Osteocyte (in vitro differentiated cells): ENCODE data around the gene BLMH. TPM values are rescaled to one million over a fixed set of nuclear protein-coding genes. Genes with fewer than 3 reads are reported as not detected.

Experiments used
- DNase-seq: peaks from one replicate; pipeline ENCODE4 v3.0.0; 2021; ENCODE audit warnings: mixed read lengths; ENCODE audit not compliant: unreplicated experiment; ENCODE audit errors: extremely low spot score
- H3K27ac Mint-ChIP-seq: one replicate; pipeline ENCODE4 v1.8.0; 2021; ENCODE audit warnings: mild to moderate bottlenecking, mixed read lengths; ENCODE audit not compliant: unreplicated experiment
- H3K27me3 Mint-ChIP-seq: one replicate; pipeline ENCODE4 v1.8.0; 2021; ENCODE audit warnings: mixed read lengths; ENCODE audit not compliant: unreplicated experiment
- H3K36me3 Mint-ChIP-seq: one replicate; pipeline ENCODE4 v1.8.0; 2021; ENCODE audit warnings: mixed read lengths; ENCODE audit not compliant: unreplicated experiment
- H3K4me1 Mint-ChIP-seq: one replicate; pipeline ENCODE4 v1.8.0; 2021; ENCODE audit warnings: mixed read lengths; ENCODE audit not compliant: unreplicated experiment
- H3K4me3 Mint-ChIP-seq: one replicate; pipeline ENCODE4 v1.8.0; 2021; ENCODE audit warnings: mild to moderate bottlenecking, moderate library complexity, mixed read lengths; ENCODE audit not compliant: unreplicated experiment
- H3K9me3 Mint-ChIP-seq: one replicate; pipeline ENCODE4 v1.8.0; 2021; ENCODE audit warnings: mixed read lengths; ENCODE audit not compliant: unreplicated experiment
- total RNA-seq: library from RNA; stranded (reverse); gene quantifications from 2 replicates; pipeline ENCODE4 v1.2.1, GENCODE V29; 2021
- TF ChIP-seq, protein P1 (sequence below): fragments of 200-600 bp; sonication (generic); IDR thresholded peaks from 2 replicates; pipeline ENCODE4 v1.5.0; 2021; ENCODE audit warnings: antibody characterized with exemption, mild to moderate bottlenecking, moderate library complexity

Gene BLMH
- total RNA-seq, 1 donor from 2014 or later: 67.0 TPM

- no peak for DNase-seq
- peaks cover 14% of the 10 kb centered on the region for H3K4me1 Mint-ChIP-seq
- H3K27ac Mint-ChIP-seq: no peak overlapping the region
- no peak overlapping the region for H3K4me3 Mint-ChIP-seq
- H3K27me3 Mint-ChIP-seq: peaks cover 35% of the 10 kb centered on the region
- no peaks in the 10 kb centered on the region for H3K36me3 Mint-ChIP-seq
- TF ChIP-seq, protein P1, sequence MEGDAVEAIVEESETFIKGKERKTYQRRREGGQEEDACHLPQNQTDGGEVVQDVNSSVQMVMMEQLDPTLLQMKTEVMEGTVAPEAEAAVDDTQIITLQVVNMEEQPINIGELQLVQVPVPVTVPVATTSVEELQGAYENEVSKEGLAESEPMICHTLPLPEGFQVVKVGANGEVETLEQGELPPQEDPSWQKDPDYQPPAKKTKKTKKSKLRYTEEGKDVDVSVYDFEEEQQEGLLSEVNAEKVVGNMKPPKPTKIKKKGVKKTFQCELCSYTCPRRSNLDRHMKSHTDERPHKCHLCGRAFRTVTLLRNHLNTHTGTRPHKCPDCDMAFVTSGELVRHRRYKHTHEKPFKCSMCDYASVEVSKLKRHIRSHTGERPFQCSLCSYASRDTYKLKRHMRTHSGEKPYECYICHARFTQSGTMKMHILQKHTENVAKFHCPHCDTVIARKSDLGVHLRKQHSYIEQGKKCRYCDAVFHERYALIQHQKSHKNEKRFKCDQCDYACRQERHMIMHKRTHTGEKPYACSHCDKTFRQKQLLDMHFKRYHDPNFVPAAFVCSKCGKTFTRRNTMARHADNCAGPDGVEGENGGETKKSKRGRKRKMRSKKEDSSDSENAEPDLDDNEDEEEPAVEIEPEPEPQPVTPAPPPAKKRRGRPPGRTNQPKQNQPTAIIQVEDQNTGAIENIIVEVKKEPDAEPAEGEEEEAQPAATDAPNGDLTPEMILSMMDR: no peak
- no peaks in the 10 kb centered on the region for H3K9me3 Mint-ChIP-seq
Observed at GRCh38 chr17:30238003-30238344, 53.8 kb downstream of the BLMH start.

- DNase-seq: no peak
- H3K36me3 Mint-ChIP-seq: no peaks in the 10 kb centered on the region
- TF ChIP-seq, protein P1: no peak
- peaks cover 14% of the 10 kb centered on the region for H3K4me1 Mint-ChIP-seq
- no peaks in the 10 kb centered on the region for H3K9me3 Mint-ChIP-seq
- H3K27me3 Mint-ChIP-seq: peaks cover 40% of the 10 kb centered on the region
- no peak overlapping the region for H3K27ac Mint-ChIP-seq
- no peak overlapping the region for H3K4me3 Mint-ChIP-seq
Observed at GRCh38 chr17:30237296-30238002, 54.3 kb downstream of the BLMH start.

DNA sequence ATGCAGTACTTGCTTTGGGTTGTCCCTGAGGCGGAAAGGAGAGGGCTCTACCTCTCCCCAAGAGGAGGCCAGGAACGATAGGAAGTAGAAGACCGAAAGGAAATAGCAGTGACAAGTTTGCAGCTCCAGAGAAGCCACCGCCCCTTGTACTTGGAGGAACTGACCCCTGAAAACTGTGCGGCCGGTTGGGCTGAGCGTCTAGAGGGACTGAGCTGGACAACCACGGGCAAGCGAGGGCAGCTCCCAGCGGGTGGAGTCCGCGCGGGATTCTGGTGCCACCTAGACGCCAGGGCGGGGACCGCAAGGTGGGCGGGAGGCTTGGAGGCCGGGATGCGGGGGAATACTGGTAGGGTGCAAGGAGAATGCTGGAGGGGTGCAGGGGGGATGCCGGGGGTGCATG is 55.0 kb downstream of the BLMH start:
- no peak overlapping the region for H3K4me3 Mint-ChIP-seq

GRCh38 chr17:30236297-30236624 is 55.5 kb downstream of the BLMH start:
- Mint-ChIP-seq H3K27ac (no peak overlapping the region), H3K4me1 (peaks cover 14% of the 10 kb centered on the region), H3K4me3 (peak overlapping the region; percentile 68), H3K36me3 (no peaks in the 10 kb centered on the region), H3K27me3 (peaks cover 46% of the 10 kb centered on the region), H3K9me3 (no peaks in the 10 kb centered on the region)
- no peak for DNase-seq
- TF ChIP-seq, protein P1: no peak

More for the DNA sequence above, 55.0 kb downstream of the BLMH start:
- Mint-ChIP-seq H3K27me3 (peaks cover 43% of the 10 kb centered on the region), H3K9me3 (no peaks in the 10 kb centered on the region), H3K27ac (no peak overlapping the region), H3K4me1 (peaks cover 14% of the 10 kb centered on the region), H3K36me3 (no peaks in the 10 kb centered on the region)
- DNase-seq: peak; percentile 89
- TF ChIP-seq, protein P1: peak; percentile 49

- Mint-ChIP-seq H3K36me3 (no peaks in the 10 kb centered on the region), H3K27me3 (peaks cover 50% of the 10 kb centered on the region), H3K9me3 (no peaks in the 10 kb centered on the region), H3K4me3 (peak within 1 kb of the TSS; percentile 68), H3K27ac (no peak within 1 kb of the TSS), H3K4me1 (peaks cover 14% of the 10 kb centered on the region)
- TF ChIP-seq, protein P1: no peak
- no peak for DNase-seq
Observed at GRCh38 chr17:30235386-30236296, 56.1 kb downstream of the BLMH start, which contains the start of gene SLC6A4. SLC6A4 (minus strand) TSS chr17:30235697; CDS start chr17:30221958, 13,739 bp downstream.
